ENCODE results near the gene TUBA4B. TPM values are rescaled to one million over a fixed set of nuclear protein-coding genes. Genes with fewer than 3 reads are reported as not detected.

TUBA4B gene
- total RNA-seq, 4 donors from 2014 or later = 0.43 to 0.83 TPM; not detected in 2

DNA sequence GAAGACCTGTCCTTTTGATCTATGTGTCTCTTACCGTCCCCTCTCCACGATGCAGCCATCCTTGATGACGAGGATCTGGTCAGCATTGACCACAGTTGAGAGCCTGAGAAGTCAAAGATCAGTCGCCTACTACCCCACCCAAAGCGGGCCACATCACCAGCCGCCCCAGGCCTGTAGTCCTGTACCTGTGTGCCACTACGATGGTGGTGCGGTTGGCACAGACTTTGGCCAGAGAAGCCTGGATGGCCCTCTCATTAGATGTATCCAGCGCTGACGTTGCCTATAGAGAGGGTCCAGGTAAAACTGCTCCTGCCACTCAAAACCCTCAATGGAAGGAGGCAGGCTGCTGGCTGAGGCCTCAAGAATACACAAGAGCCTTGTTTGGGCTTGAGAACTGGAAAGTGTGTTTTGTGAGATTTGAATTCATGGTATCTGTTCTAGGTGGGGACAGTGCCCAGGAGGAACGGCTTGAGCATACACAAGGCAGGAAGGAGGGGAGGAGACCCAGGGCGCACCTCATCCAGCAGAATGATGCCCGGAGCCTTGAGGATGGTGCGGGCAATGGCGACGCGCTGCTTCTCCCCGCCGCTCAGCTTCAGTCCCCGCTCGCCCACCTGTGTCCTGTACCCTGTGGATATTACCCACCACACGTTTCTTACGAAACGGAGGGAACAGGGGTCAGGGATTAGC, 42.7 kb upstream of the TUBA4B start:
- H3K9me3 ChIP-seq = no peaks in the 10 kb centered on the region
- no peak for TF ChIP-seq POLR2A (IDR thresholded peaks at IDR 0.05)
- TF ChIP-seq, protein P1, sequence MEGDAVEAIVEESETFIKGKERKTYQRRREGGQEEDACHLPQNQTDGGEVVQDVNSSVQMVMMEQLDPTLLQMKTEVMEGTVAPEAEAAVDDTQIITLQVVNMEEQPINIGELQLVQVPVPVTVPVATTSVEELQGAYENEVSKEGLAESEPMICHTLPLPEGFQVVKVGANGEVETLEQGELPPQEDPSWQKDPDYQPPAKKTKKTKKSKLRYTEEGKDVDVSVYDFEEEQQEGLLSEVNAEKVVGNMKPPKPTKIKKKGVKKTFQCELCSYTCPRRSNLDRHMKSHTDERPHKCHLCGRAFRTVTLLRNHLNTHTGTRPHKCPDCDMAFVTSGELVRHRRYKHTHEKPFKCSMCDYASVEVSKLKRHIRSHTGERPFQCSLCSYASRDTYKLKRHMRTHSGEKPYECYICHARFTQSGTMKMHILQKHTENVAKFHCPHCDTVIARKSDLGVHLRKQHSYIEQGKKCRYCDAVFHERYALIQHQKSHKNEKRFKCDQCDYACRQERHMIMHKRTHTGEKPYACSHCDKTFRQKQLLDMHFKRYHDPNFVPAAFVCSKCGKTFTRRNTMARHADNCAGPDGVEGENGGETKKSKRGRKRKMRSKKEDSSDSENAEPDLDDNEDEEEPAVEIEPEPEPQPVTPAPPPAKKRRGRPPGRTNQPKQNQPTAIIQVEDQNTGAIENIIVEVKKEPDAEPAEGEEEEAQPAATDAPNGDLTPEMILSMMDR (IDR thresholded peaks at IDR 0.05) = no peak
- H3K27ac ChIP-seq = no peak overlapping the region
- H3K4me1 ChIP-seq = peaks cover 0 to 7% of the 10 kb centered on the region in 2 donors
- DNase-seq = no peak
- no peaks in the 10 kb centered on the region for H3K27me3 ChIP-seq
- no peaks in the 10 kb centered on the region for H3K36me3 ChIP-seq
- H3K4me3 ChIP-seq = no peak overlapping the region
- intact Hi-C loops (cut with DNase I; ENCODE audit: low total_unique reads) = no loop called here

DNA sequence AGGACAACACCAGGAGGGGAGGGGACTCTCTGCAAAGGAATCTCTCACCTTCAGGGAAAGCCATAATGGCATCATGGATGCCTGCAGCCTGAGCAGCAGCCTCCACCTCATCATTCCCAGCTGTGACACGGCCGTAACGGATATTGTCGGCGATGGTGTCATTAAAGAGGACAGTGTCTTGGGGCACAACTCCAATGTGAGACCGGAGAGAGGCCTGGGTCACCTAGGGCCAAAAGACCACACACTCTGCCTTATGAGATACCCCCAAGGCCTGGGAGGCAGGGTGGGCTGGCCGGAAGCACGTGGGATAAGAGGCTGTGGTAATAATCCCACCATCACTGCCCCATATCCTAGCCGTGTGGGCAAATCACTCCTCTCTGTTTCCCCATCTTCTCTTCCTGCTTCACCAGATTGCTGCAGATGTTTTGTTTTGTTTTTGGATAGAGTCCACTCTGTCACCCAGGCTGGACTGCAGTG, 42.1 kb upstream of the TUBA4B start:
- Histone ChIP-seq H3K36me3 (no peaks in the 10 kb centered on the region), H3K4me3 (no peak overlapping the region), H3K9me3 (no peaks in the 10 kb centered on the region), H3K27me3 (no peaks in the 10 kb centered on the region), H3K4me1 (peaks cover 0 to 7% of the 10 kb centered on the region in 2 donors), H3K27ac (no peak overlapping the region)
- DNase-seq = no peak
- TF ChIP-seq POLR2A (IDR thresholded peaks at IDR 0.05) = no peak
- TF ChIP-seq, protein P1 (IDR thresholded peaks at IDR 0.05) = no peak
- intact Hi-C loops (cut with DNase I; ENCODE audit: low total_unique reads) = no loop called here

DNA sequence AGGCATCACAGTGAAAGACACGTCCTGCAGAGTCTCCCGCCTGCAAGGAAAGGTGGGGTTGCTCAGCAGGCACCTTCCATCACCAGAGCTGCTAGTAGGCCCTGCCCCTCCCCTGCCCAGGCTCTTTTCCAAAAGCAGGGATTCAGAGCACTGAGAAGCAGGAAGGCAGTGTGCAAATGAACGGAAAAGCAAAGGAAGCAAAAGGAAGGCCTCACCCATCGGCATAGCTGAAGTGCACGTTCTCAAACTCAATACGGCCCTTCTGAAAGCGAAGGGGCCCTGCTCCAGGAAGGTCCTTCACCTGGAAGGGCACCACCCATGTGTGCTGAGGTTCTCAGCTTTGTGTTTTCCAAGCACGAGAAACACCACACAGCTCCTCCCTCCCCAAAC, 40.0 kb upstream of the TUBA4B start:
- TF ChIP-seq POLR2A (IDR thresholded peaks at IDR 0.05) = no peak
- TF ChIP-seq, protein P1 (IDR thresholded peaks at IDR 0.05) = no peak
- H3K36me3 ChIP-seq = no peaks in the 10 kb centered on the region
- H3K4me1 ChIP-seq = peaks cover 0 to 6% of the 10 kb centered on the region in 2 donors
- no peak overlapping the region for H3K27ac ChIP-seq
- DNase-seq = no peak
- intact Hi-C loops (cut with DNase I; ENCODE audit: low total_unique reads) = no loop called here
- no peak overlapping the region for H3K4me3 ChIP-seq
- H3K27me3 ChIP-seq = no peaks in the 10 kb centered on the region
- no peaks in the 10 kb centered on the region for H3K9me3 ChIP-seq

DNA sequence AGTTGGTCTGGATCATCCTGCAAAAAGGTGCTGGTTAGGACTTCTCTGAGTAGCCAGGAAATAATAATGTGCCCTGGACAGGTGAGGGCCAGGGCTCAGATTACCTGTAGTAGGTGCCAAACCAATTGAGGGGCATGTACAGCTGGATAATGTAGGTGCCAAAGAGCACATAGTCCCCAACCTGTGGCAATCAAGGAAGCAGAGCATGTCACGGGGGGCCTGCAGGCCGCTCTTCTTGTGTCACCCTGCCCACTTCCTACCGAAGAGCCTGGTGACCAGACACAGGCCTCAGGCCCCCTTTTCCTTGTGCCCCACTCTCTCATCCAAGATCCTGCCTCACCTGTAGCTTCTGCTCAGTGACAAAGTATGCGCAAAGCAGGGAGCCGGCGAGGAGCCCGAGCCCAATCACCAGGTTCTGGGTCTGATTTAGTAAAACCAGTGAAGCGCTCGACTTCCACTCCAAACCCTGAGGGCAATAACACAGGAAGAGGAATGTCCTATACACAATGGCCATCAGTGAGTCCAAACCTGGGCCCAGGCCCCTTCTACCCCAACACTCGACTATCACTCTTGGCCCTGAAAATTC, 39.5 kb upstream of the TUBA4B start:
- intact Hi-C loops (cut with DNase I; ENCODE audit: low total_unique reads) = no loop called here
- H3K36me3 ChIP-seq = no peaks in the 10 kb centered on the region

DNA sequence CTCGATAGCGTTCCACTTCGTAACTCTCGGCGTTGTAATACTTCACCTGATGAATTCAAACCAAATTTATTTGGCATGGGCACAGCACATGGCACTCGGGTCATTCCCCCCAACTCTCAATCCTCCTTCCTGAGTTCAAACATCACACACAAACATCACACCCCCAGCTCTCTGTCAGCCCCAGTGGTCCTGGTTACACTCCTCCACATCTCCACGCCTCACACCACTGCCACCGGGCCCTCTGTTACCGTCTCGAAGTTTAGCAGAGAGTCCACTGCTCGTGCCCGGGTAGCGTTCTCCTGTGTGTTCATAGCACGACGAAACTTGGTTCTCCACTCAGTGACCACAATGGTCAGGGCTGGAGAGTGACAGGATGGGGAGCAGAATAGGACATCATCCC, 38.9 kb upstream of the TUBA4B start:
- Histone ChIP-seq H3K4me1 (peaks cover 0 to 6% of the 10 kb centered on the region in 2 donors), H3K27ac (no peak overlapping the region), H3K36me3 (no peaks in the 10 kb centered on the region), H3K4me3 (no peak overlapping the region), H3K9me3 (no peaks in the 10 kb centered on the region), H3K27me3 (no peaks in the 10 kb centered on the region)
- intact Hi-C loops (cut with DNase I; ENCODE audit: low total_unique reads) = no loop called here
- no peak for DNase-seq
- no peak for TF ChIP-seq POLR2A (IDR thresholded peaks at IDR 0.05)
- TF ChIP-seq, protein P1 (IDR thresholded peaks at IDR 0.05) = no peak

More for the DNA sequence above, 39.5 kb upstream of the TUBA4B start:
- H3K27ac ChIP-seq = no peak overlapping the region
- H3K9me3 ChIP-seq = no peaks in the 10 kb centered on the region
- peaks cover 0 to 5% of the 10 kb centered on the region in 2 donors for H3K4me1 ChIP-seq
- H3K4me3 ChIP-seq = no peak overlapping the region
- TF ChIP-seq POLR2A (IDR thresholded peaks at IDR 0.05) = no peak
- DNase-seq = no peak
- H3K27me3 ChIP-seq = no peaks in the 10 kb centered on the region
